Liver (tissue), 2 donors: Measurements from ENCODE around the gene APOL3.

Source experiments
- TF ChIP-seq, protein P1 (sequence below): fragments of 150-350 bp; IDR thresholded peaks from 2 replicates; pipeline ENCODE4 v1.5.1; 2017; ENCODE audit warnings: improper control_type of control experiment, low read depth, low read length; ENCODE audit not compliant: missing input control
- TF ChIP-seq, protein P2 (sequence below): IDR thresholded peaks from 2 replicates; pipeline ENCODE4 v1.6.1; 2016; ENCODE audit warnings: antibody characterized with exemption
- donor health status: healthy.

DNA sequence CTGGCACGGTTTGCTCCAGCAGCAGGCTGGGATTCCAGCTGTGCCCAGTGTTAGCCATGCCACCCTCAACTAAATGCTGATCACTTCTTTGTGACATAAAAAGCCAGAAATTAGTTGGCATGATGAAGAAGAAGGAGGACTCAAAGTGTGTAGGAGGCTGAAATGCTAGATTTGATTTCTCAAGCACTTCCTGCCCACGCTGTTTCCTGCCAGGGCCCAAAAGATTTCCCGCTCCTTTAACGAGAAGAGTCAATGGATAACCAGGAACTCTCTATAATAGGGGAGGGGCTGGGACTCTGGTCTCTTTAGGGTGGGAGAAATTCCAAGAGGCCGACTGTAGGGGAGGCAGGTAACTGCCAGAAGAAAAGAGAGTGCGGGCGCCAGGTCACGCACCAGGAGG is 26.4 kb downstream of the APOL3 start:
- TF ChIP-seq, protein P1, sequence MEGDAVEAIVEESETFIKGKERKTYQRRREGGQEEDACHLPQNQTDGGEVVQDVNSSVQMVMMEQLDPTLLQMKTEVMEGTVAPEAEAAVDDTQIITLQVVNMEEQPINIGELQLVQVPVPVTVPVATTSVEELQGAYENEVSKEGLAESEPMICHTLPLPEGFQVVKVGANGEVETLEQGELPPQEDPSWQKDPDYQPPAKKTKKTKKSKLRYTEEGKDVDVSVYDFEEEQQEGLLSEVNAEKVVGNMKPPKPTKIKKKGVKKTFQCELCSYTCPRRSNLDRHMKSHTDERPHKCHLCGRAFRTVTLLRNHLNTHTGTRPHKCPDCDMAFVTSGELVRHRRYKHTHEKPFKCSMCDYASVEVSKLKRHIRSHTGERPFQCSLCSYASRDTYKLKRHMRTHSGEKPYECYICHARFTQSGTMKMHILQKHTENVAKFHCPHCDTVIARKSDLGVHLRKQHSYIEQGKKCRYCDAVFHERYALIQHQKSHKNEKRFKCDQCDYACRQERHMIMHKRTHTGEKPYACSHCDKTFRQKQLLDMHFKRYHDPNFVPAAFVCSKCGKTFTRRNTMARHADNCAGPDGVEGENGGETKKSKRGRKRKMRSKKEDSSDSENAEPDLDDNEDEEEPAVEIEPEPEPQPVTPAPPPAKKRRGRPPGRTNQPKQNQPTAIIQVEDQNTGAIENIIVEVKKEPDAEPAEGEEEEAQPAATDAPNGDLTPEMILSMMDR = no peak
- TF ChIP-seq, protein P2, sequence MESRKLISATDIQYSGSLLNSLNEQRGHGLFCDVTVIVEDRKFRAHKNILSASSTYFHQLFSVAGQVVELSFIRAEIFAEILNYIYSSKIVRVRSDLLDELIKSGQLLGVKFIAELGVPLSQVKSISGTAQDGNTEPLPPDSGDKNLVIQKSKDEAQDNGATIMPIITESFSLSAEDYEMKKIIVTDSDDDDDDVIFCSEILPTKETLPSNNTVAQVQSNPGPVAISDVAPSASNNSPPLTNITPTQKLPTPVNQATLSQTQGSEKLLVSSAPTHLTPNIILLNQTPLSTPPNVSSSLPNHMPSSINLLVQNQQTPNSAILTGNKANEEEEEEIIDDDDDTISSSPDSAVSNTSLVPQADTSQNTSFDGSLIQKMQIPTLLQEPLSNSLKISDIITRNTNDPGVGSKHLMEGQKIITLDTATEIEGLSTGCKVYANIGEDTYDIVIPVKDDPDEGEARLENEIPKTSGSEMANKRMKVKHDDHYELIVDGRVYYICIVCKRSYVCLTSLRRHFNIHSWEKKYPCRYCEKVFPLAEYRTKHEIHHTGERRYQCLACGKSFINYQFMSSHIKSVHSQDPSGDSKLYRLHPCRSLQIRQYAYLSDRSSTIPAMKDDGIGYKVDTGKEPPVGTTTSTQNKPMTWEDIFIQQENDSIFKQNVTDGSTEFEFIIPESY = no peak
